ENCODE measurements around the gene CNOT1. TPM values are rescaled to one million over a fixed set of nuclear protein-coding genes. Genes with fewer than 3 reads are reported as not detected.
"Not testable (repeated sequence)": the region's sequence is repeated elsewhere in the genome, so short reads cannot be mapped to it uniquely, and the experiment has no call there.

Gene CNOT1
- total RNA-seq, 1 experiment from 2014 or later = 135 TPM

DNA sequence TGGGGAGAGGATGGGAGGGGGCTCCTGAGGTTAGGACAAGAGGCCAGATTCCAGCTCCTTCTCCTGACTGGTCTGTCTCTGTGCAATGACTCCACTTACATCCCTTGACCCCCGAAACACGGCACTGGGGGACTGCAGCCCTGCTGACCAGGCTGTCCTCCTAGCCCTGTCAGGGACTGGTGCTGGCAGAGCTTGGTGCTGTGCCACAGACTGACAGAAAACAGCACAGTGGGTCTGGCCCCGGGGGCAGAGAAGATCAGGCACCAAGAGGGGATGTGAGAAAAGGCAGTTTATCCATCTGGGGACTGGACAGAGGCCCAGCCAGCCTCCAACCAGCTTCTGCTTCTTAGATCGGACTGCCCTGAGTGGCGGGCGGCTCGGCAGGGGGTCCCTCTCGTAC lies 35.6 kb upstream of the CNOT1 start:
- H3K9ac ChIP-seq (ENCODE audit: low read length) = no peak overlapping the region
- H3K79me2 ChIP-seq (ENCODE audit: low read length) = no peaks in the 10 kb centered on the region
- no peak for ATAC-seq
- ChIA-PET CTCF (no interaction called here), POLR2A (ENCODE audit: unreplicated experiment) (no interaction called here)
- no peaks in the 10 kb centered on the region for H3K9me2 ChIP-seq (replicated peaks; ENCODE audit: low read length)
- H3K4me1 ChIP-seq (ENCODE audit: insufficient read depth, low read length) = no peaks in the 10 kb centered on the region
- H3K27ac ChIP-seq (ENCODE audit: low read length) = no peak overlapping the region
- no peak overlapping the region for H3K4me2 ChIP-seq (ENCODE audit: low read length)
- no peaks in the 10 kb centered on the region for H3K27me3 ChIP-seq (ENCODE audit: low read length)
- intact Hi-C loops (cut with micrococcal nuclease) = loop anchor here (10.0 kb wide), 1 partner anchor 330 kb away; no protein-coding TSS in a partner anchor
- no peak overlapping the region for H2AFZ ChIP-seq (ENCODE audit: low read length)
- no peaks in the 10 kb centered on the region for H4K20me1 ChIP-seq (ENCODE audit: low read length)
- no peak for DNase-seq
- H3K4me3 ChIP-seq (ENCODE audit: low read length) = no peak overlapping the region
- H3K36me3 ChIP-seq (ENCODE audit: low read depth, low read length) = no peaks in the 10 kb centered on the region
- TF ChIP-seq CTCF (conservative IDR thresholded peaks at IDR 0.05; ENCODE audit: low read depth, low read length) (no peak), EZH2 (IDR thresholded peaks at IDR 0.05; ENCODE audit: low read length, unreplicated experiment) (no peak), EZH2phosphoT487 (IDR thresholded peaks at IDR 0.05; ENCODE audit: borderline replicate concordance, low read length) (no peak)
- BruUV-seq (replicated peaks) = no TSS peak
- H3F3A ChIP-seq (ENCODE audit: low read length, unreplicated experiment) = no peaks in the 10 kb centered on the region
- H3K9me3 ChIP-seq (ENCODE audit: low read length) = no peaks in the 10 kb centered on the region

DNA sequence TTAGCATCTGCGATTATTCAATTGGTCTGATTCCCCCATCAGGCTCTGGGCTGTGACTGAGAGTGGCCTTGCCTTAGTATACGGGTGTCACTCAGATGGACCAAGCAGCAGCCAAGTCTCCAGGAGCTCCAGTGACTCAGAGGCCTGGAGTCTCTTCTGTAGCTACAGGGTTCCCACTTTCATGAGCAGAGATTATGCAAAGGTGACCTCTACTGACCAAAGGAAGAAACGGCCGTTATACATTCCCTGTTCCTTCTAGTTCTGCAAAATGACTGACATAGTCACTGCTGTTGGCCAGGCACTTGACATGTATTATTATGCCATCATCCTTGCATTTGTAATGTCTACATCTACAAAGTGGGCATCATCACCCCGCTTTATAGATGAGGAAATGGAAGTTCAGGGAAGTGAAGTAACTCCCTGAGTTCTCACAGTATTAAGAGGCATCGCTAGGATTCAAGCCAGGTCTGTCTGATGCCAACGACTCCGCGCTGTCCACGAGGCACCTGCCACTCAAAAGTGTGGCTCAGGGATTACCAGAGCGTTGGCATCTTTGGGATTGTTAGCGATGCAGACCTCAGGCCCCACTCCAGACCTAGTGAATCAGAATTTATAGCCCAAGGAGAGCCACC lies 31.7 kb upstream of the CNOT1 start:
- Histone ChIP-seq H3K4me3 (ENCODE audit: low read length) (no peak overlapping the region), H3K36me3 (ENCODE audit: low read depth, low read length) (no peaks in the 10 kb centered on the region), H3K9me3 (ENCODE audit: low read length) (no peaks in the 10 kb centered on the region), H3K4me2 (ENCODE audit: low read length) (no peak overlapping the region), H4K20me1 (ENCODE audit: low read length) (no peaks in the 10 kb centered on the region), H3F3A (ENCODE audit: low read length, unreplicated experiment) (no peaks in the 10 kb centered on the region), H2AFZ (ENCODE audit: low read length) (no peak overlapping the region), H3K27ac (ENCODE audit: low read length) (no peak overlapping the region), H3K9me2 (replicated peaks; ENCODE audit: low read length) (no peaks in the 10 kb centered on the region), H3K27me3 (ENCODE audit: low read length) (no peaks in the 10 kb centered on the region), H3K4me1 (ENCODE audit: insufficient read depth, low read length) (no peaks in the 10 kb centered on the region), H3K9ac (ENCODE audit: low read length) (no peak overlapping the region), H3K79me2 (ENCODE audit: low read length) (no peaks in the 10 kb centered on the region)
- CTCF ChIA-PET = interaction anchor here (0.6 to 1.0 kb wide), 11 partner anchors 23 to 676 kb away, joined by 3 to 20 read pairs (median 5); partner anchors contain the start of genes NDRG4 and SLC38A7
- ATAC-seq = peak; percentile 99
- TF ChIP-seq EZH2phosphoT487 (IDR thresholded peaks at IDR 0.05; ENCODE audit: borderline replicate concordance, low read length) (no peak), CTCF (conservative IDR thresholded peaks at IDR 0.05; ENCODE audit: low read depth, low read length) (peak; percentile 74), EZH2 (IDR thresholded peaks at IDR 0.05; ENCODE audit: low read length, unreplicated experiment) (no peak)
- no TSS peak for BruUV-seq (replicated peaks)
- POLR2A ChIA-PET (ENCODE audit: unreplicated experiment) = no interaction called here
- DNase-seq = peak; percentile 85
- intact Hi-C loops (cut with micrococcal nuclease) = loop anchor here (1.0 to 10.0 kb wide), 2 partner anchors 149 to 327 kb away; no protein-coding TSS in a partner anchor

GRCh38 chr16:58659911-58660310 lies 30.3 kb upstream of the CNOT1 start:
- CTCF ChIA-PET; POLR2A ChIA-PET (ENCODE audit: unreplicated experiment); H3K79me2 ChIP-seq (ENCODE audit: low read length); H4K20me1 ChIP-seq (ENCODE audit: low read length); ATAC-seq; H3K9me2 ChIP-seq (replicated peaks; ENCODE audit: low read length); H3F3A ChIP-seq (ENCODE audit: low read length, unreplicated experiment); H3K9me3 ChIP-seq (ENCODE audit: low read length); DNase-seq; H3K4me3 ChIP-seq (ENCODE audit: low read length); H2AFZ ChIP-seq (ENCODE audit: low read length); H3K4me2 ChIP-seq (ENCODE audit: low read length); BruUV-seq (replicated peaks); H3K9ac ChIP-seq (ENCODE audit: low read length); H3K36me3 ChIP-seq (ENCODE audit: low read depth, low read length); H3K27me3 ChIP-seq (ENCODE audit: low read length); H3K4me1 ChIP-seq (ENCODE audit: insufficient read depth, low read length); H3K27ac ChIP-seq (ENCODE audit: low read length): not testable (repeated sequence)
- intact Hi-C loops (cut with micrococcal nuclease) = loop anchor here (10.0 kb wide), 1 partner anchor 325 kb away; no protein-coding TSS in a partner anchor
